Stomach (tissue), 4 donors: Measurements from ENCODE around the gene COTL1.

Source experiments
- POLR2A ChIP-seq, 4 donors: fragments of 450-650 bp; IDR thresholded peaks; one replicate each; pipeline ENCODE4 v1.6.1; 2016; ENCODE audit warnings: antibody characterized with exemption in 4 of 4, control low read depth in 2 of 4, mild to moderate bottlenecking in 1 of 4, moderate library complexity in 1 of 4
- POLR2AphosphoS5 ChIP-seq, 3 donors: sonication (generic); formaldehyde crosslinking; IDR thresholded peaks; one replicate each; pipeline ENCODE4 v1.6.1; 2016; ENCODE audit warnings: antibody characterized with exemption in 3 of 3
- TF ChIP-seq, protein P1 (sequence below), 7 experiments: fragments of 450-650 bp in 4 of 7; fragments of 200-600 bp in 3 of 7; sonication (generic) in 3 of 7; IDR thresholded peaks; one replicate each; pipeline ENCODE4 v1.5.1; 2016 to 2019; ENCODE audit warnings: antibody characterized with exemption in 7 of 7, control low read depth in 2 of 7, mild to moderate bottlenecking in 1 of 7

DNA sequence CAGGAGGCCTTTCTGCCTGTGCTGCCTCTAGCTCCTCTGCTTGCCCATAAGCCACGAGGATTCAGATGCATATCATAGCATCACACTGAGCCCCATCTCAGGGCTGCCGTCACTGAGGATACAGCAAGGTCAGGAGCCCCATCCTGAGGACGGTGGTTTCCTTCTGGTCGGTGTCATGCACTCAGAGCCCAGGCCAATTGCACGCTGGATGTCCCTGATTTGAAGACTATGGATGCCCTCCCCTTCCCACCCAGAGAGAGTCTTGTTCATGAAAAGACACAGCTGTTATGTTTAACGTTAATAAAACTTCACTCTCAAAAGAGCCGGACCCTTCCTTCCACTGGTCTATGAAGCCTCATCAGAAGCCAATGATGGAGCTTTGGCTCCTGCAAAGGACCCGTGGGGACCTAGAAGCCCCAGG lies 19.9 kb downstream of the COTL1 start:
- TF ChIP-seq POLR2A (IDR thresholded peaks at IDR 0.05): no peak
- TF ChIP-seq, protein P1, sequence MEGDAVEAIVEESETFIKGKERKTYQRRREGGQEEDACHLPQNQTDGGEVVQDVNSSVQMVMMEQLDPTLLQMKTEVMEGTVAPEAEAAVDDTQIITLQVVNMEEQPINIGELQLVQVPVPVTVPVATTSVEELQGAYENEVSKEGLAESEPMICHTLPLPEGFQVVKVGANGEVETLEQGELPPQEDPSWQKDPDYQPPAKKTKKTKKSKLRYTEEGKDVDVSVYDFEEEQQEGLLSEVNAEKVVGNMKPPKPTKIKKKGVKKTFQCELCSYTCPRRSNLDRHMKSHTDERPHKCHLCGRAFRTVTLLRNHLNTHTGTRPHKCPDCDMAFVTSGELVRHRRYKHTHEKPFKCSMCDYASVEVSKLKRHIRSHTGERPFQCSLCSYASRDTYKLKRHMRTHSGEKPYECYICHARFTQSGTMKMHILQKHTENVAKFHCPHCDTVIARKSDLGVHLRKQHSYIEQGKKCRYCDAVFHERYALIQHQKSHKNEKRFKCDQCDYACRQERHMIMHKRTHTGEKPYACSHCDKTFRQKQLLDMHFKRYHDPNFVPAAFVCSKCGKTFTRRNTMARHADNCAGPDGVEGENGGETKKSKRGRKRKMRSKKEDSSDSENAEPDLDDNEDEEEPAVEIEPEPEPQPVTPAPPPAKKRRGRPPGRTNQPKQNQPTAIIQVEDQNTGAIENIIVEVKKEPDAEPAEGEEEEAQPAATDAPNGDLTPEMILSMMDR (IDR thresholded peaks at IDR 0.05): no peak
- TF ChIP-seq POLR2AphosphoS5 (IDR thresholded peaks at IDR 0.05): no peak
